ENCODE results near the gene DXO. TPM values are rescaled to one million over a fixed set of nuclear protein-coding genes. Genes with fewer than 3 reads are reported as not detected.
"Not testable (repeated sequence)": the region's sequence is repeated elsewhere in the genome, so short reads cannot be mapped to it uniquely, and the experiment has no call there.

Gene DXO
- total RNA-seq, 1 donor from 2014 or later: 10.6 TPM

DNA sequence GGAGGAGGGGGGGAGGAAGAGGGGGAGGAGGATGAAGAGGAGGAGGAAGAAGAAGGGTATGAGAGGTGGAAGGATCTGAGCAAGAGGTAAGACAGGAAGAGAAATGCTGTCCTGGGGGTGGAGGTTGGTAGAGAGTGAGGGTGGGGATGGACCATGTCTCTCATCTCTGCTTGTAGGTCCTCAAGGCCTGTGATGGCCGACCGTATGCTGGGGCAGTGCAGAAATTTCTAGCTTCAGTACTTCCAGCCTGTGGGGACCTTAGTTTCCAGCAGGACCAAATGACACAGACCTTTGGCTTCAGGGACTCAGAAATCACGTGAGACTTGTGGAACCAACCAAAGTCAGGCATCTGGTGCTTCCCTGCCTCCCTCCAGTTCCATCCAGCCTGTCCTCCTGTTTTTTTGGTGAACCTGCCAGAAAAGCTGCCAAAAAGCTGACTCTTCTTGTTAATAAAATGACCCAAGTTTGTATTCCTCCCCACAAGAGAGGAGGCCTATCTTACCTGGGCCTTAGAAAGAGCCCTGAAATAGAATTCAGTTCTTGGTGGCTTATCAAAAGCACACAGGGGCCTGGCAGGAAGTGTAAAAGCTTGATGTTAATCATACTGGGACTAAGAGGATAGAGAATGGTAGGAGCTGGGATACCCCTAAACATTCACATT is 7.4 kb upstream of the DXO start:
- ATAC-seq: no peak

DNA sequence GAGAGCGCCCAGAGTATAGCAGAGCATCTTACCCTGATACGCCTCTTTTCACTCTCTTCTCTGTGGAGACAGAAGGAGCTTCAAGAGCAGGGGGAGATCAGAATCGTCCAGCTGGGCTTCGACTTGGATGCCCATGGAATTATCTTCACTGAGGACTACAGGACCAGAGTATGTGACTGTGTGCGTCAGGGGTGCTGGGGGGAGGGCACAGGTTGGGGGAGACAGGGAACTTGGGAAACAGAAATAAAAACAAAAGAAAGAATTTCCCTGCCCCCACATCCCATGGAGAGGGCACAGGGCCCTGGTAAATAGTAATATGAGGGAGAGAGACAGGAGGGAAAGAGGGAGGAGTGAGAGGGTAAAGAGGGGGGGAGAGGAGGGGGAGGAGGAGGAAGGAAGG is 6.9 kb upstream of the DXO start:
- no peak for ATAC-seq

DNA sequence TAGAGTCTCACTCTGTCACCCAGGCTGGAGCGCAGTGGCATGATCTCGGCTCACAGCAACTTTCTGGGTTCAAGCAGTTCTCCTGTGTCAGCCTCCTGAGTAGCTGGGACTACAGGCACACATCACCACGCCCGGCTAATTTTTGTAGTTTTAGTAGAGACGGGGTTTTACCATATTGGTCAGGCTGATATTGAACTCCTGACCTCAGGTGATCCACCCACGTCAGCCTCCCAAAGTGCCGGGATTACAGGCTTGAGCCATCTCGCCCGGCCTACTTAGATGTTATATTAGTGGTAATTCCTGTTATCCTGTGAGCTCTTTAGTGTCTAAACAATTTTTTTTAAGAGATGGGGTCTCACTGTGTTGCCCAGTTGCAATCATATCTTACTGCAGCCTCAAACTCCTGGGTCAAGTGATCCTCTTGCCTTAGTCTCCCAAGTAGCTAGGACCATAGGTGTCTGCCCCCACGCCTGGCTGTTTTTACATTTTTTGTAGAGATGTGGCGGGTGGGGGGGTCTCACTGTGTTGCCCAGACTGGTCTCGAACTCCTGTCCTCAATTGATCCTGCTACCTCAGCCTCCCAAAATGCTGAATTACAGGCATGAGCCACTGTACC is 6.0 kb upstream of the DXO start:
- ATAC-seq: no peak

DNA sequence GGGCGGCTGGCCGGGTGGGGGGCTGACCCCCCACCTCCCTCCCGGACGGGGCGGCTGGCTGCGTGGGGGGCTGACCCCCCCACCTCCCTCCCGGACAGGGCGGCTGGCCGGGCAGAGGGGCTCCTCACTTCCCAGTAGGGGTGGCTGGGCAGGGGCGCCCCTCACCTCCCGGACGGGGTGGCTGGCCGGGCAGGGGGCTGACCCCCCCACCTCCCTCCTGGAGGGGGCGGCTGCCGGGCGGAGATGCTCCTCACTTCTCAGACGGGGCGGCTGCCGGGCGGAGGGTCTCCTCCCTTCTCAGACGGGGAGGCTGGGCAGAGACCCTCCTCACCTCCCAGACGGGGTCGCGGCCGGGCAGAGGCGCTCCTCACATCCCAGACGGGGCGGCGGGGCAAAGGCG is 4.1 kb upstream of the DXO start:
- ATAC-seq: not testable (repeated sequence)

DNA sequence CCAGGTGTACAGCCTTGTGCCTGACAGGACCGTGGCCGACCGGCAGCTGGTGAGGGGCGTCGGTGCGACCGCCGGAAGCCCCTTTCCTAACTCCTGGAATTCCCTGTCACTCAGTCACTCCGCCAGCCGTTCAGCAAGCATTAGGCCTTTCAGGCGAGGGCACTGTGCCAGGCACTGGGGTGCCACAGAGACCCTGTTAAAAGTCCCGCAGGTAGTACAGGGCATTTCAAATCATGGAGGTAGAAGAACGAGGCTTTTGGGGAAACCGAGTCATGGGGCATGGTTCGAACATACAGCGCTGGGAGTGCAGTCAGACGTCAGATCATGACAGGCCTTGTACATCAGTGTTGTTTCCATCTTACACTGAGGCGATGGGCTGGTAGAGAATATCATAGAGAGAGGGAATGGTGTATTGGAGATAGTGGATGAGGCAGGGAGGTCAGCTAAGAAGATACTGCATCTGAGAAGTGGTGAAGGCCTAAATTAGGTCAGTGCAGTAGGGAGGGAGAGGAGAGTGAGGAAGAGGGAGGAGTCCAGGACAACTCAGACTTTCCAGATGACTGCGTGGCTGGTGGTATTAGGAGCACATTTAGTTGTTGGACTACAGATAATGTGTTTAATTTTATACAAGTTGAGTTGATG is 892 bp upstream of the DXO start:
- ATAC-seq: peak; percentile 3

DNA sequence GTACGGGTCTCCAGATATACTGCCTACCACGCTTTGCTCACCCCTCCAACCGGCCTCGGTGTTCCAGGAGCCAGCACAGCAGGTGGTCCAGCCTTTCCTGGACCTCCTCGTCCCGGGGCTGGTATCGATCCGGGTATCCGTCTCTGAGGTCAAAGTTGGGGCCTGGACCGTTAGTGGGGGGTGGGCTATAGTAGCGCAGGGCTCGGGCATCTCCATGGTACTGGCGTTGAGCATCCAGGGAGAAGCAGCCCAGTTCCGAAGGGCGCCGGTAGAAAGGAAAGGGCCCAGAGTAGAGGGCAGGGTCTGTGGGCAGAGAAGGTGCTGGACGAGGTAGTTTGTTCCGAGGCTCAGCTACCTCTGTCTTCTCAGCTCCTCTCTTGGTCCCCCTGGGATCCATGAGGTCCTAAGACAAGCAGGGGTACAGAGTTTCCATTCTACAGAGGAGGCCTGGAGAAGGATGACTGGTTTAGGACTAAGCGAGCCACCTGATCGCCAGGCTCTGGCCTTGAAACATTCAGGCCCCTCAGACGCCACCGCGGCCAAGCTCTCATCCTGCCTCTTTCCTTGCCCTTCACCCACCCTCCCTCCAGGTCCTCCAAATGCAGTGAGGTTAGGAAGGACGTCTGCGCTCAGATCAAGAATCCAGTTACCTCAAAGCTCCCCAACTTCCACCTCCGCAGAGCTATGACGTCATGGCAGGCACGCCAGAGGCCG is 502 bp downstream of the DXO start:
- peak; percentile 2 for ATAC-seq

DNA sequence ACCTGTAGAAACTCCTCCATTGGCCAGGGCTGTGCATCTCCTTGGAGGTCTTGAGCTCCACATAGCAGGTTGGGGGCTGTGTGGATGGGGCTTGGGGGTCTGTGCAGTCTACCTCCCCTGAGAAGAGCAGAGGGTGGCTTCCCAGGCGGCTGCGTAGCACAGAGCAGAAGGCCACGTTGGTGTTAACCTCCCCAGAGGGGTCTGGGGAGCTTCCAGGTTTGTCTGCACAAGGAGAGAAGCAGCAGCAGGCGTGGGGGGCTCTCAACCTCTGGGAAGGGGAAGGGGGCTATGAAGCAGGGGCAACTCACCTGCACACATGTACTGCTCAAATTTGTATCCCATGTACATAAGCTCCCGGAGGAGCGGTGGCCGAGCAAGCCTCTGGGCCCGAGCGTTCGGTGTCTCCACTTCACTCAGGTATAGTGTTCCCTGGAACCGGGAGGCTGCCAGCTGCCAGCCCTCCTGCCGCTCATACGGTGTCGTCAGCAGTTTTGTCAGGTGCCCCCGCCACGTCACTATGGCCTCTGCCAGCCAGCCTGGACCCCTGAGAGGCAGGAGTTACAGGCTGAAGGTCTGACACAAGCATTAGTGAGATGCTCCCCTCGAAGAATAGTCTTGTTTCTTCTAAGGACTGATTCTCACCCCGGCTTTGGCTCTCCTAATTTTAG is 1.2 kb downstream of the DXO start:
- no peak for ATAC-seq

DNA sequence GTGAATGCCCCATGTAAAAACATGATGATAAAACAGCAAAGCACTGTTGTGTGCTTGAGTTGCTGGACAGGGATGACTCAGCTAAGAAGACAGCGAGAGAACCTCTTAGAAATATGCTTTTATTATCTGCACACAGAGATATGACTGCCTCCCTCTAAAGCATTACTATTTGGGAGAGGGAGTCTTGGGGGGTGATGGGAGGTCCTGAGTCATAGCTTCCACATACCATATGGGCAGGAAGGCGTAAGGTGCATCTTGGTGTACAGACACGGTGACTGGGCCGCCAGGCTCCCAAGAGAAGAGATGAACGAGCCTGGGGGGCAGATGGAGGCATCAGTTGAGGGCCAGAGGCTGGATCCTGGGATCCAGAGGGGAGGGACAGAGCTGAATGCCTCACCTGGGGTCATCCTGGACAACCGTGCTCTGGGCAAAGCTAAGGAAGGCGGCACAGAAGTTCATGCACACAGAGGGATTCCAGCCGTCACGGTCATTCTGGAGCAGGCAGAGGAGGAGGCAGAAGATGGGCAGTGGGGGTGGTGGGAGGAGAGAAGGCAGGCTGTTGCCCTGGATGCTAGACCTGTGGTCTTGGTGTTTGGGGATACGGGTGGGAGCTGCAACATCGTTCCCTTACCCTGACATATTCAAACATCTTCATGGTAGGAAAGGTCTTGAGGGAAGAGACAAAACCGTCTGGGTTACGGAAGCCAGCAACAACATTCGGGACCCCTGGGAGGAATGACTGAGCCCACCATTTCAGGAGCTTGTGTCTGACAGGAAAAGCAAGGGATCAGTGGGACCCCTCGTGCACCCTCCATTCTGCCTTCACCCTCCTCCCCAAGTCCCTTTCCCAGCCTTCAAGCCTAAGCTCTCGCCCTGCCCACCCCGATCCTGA is 2.0 kb downstream of the DXO start:
- no peak for ATAC-seq

DNA sequence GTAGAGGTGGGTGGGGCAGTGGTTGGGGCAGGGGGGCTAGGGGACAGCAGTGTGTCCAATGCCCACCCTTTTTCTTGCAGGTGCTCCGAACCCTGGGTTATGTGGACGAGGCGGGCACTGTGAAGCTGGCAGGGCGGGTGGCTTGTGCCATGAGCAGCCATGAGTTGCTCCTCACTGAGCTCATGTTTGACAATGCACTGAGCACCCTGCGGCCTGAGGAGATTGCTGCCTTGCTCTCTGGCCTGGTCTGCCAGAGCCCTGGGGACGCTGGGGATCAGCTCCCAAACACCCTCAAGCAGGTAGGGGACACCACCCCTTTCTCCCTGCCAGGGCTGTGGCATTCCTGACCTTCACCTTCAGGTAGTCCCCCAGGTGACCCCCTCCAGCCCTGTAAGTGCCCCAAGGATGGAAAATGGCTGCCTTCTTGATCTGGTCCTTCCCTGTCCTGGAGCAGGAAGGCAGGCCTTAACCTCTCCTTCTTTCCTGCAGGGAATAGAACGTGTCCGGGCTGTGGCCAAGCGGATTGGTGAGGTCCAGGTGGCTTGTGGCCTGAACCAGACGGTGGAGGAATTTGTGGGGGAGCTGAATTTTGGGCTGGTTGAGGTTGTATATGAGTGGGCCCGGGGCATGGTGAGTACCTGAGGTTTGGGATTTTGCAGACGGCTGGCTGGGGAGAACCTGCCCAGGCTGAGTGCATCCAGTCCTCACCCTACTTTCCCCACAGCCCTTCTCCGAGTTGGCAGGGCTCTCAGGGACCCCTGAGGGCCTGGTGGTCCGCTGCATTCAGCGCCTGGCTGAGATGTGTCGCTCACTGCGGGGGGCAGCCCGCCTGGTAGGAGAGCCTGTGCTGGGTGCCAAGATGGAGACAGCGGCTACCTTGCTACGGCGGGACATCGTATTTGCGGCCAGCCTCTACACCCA is 2.9 kb downstream of the DXO start:
- no peak for ATAC-seq

DNA sequence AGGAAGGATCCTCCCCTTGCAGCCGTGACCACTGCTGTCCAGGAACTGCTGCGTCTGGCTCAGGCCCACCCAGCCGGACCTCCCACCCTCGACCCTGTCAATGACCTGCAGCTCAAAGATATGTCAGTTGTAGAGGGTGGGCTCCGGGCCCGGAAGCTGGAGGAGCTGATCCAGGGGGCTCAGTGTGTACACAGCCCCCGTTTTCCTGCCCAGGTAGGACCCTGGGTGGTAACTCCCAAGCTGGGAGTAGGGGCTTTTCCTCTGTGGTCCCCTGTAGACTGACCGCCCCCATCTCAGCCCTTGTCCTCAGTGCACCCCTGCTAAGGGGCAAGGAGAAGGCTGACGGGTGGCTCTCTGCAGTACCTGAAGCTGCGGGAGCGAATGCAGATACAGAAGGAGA is 3.6 kb downstream of the DXO start:
- no peak for ATAC-seq

DNA sequence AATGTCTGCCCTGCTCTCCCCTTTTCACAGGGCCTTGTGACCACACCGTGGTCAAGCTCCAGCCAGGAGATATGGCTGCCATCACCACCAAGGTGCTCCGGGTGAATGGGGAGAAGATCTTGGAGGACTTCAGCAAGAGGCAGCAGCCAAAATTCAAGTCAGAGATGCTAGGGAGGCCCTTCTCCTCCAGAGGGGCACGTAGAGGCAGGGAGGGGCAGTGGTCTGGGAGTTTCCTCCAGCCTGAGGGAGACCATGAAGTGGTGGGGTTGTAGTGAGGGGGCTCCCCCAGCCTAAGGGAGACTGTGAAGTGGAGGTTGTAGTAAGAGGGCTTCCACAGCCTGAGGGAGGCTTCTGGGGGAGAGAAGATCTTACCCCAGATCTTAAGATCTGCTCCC is 4.0 kb downstream of the DXO start:
- no peak for ATAC-seq

DNA sequence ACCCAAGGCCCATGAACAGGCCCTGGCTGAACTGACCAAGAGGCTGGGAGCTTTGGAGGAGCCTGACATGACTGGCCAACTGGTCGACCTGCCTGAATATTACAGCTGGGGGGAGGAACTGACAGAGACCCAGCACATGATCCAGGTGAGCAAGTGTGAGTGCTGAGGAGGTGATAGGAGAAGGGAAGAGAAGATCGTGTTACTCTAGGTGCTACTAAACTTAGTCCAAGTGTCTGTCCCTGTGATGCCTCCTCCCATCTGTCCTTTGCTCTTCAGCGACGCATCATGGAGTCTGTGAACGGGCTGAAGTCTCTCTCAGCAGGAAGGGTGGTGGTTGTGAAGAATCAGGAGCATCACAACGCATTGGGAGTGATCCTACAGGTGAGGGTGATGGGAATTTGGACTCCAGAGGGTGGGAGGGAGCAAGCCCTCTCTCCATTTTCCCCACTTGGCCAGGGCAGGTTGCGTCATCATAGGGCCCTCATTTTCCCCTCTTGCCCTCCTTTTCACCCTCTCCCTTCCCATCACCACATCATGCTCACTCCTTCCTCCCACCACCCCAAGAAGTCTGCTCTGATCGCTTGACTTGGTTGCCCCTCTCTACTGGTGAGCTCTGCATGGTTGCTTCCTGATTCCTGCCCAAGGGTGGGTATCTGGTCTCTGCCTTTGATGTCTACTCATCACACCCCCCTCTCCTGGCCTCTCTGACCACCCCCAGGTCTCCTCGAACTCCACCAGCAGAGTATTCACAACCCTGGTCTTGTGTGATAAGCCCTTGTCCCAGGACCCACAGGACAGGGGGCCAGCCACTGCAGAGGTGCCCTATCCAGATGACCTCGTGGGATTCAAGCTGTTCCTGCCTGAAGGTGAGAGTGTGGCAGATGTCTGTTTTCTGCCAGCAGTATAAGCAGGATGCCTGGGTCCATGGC is 4.7 kb downstream of the DXO start:
- ATAC-seq: no peak

DNA sequence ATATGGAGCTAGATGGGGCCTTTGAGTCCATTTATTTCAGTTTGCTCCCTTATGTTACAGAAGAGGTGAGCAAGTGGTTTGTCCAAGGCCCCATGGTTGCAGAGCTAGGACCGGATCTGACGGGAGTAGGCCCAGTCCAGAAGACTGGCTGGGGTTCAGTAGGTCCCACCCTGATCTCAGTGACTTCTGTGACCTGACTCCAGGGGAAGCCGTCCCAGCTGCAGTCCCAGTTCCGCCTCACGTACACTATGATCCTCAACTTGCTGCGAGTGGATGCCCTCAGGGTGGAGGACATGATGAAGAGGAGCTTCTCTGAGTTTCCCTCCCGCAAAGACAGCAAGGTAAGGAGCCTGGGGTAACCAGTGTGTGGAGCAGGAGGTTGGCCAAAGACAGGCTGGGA is 5.4 kb downstream of the DXO start:
- no peak for ATAC-seq

DNA sequence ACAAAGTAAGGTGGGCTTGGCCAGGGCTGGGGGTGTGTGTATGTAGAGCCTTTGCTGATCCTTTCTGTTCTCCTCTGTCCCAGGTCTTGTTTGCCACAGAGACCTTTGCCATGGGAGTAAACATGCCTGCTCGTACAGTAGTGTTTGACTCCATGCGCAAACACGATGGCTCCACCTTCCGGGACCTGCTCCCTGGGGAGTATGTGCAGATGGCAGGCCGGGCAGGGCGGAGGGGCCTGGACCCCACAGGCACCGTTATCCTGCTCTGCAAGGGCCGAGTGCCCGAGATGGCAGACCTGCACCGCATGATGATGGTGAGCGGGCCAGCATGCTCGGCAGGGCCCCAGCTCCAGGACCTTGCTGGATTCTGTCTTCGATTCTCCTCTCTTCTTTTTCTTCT is 6.2 kb downstream of the DXO start:
- ATAC-seq: no peak

DNA sequence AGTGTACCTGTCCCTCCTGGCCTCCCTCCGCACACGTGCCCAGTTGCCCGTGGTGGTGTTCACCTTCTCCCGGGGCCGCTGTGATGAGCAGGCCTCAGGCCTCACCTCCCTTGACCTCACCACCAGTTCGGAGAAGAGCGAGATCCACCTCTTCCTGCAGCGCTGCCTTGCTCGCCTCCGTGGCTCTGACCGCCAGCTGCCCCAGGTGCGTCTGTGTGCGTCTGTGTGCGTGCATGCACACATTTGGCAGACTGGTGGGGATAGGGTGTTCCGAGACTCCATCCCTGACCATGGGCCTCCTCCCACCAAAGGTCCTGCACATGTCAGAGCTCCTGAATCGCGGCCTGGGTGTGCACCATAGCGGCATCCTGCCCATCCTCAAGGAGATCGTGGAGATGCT is 8.0 kb downstream of the DXO start:
- no peak for ATAC-seq

DNA sequence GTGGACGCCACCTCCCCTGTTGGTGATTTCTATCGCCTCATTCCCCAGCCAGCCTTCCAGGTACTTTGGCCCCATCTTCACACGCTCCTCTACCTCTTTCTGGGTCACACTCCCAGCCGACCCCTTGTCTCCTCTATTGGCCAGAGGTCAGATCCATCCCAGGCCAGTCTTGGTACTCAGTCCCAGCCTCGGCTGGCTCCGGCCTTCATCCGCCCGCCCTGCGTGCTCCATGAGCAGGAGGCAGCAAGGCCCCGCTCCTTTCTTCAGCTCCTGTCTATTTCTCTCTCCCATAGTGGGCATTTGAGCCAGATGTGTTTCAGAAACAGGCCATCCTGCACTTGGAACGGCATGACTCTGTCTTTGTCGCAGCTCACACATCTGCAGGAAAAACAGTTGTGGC is 10.3 kb downstream of the DXO start:
- no peak for ATAC-seq

DNA sequence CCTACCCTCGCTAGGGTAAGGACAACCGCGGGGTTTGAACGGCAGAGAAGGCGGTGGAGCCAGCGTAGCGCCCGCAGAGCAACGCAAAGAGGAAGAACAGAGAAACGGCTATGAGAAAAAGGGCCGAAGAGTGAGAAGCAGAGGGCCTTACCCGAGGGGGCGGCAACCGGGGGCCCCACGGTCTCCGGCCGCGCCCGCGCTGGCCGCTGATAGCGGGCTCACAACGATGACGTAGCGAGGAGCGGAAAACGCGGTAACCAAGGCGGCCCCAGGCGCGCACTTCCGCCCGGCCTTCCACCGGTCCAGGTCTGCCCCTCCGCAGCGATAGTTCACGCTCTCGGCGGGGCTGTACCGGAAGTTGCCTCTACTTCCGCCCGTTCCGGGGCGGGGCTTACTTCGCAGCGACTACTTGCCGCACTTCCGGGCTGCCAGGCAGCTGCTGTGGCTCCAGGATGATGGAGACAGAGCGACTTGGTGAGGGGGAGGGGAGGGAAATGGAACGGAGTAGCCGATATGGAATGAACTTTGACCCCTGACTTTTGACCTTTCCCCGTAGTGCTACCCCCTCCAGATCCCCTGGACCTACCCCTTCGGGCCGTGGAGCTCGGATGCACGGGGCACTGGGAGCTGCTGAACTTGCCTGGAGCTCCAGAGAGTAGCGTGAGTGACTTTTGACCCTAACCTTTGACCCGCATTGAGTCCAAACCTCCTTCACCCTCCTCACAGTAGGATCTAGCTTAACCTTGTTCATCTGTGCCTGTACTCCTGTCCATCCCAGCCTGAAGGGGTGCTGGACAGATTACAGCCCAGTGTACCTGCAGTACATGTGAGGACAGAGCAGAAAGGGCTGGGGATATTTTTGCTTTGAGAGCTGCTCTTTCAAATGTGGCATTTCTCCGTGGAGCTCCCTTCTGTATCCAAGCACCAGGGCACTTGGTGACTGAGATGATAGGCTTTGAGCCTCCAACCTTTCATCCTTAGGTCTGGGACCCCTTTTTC is 12.9 kb downstream of the DXO start, which contains the start of the genes NELFE and SKIC2:
NELFE (minus strand) TSS at position 231 of the 999 bp plus-strand sequence. CDS start 525 bp downstream, outside the sequence.
SKIC2 (plus strand) TSS at position 435 of the 999 bp plus-strand sequence; CDS start at position 453, 18 bp downstream.
- ATAC-seq: peak; percentile 99

DNA sequence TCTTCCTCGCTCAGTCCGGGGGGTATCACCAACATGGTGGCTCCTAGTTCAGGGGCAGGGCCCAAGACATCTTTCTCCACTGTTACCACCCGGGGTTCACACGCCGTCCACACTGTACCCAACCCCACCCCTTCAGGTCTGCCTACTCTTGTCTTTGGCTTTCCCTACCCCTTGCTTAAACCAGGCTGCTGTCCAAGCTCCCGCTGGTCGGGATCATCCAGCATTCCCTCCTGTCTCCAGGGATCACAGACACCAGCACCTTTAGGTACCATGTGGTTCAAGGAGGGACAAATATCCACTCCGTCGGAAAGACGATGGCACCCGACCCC is 13.6 kb downstream of the DXO start:
- ATAC-seq: peak; percentile 32

All from esophagus mucosa (tissue), 1 donor.